Chondrocyte (in vitro differentiated cells): ENCODE results near the gene UQCRC1. TPM values are rescaled to one million over a fixed set of nuclear protein-coding genes. Genes with fewer than 3 reads are reported as not detected.
A peak's percentile ranks its signal among the peaks of the same experiment; 100 is the strongest.

ENCODE experiments used
- DNase-seq: peaks from one replicate; pipeline ENCODE4 v3.0.0; 2021; ENCODE audit warnings: mixed read lengths, low spot score
- H3K27ac Mint-ChIP-seq: one replicate; pipeline ENCODE4 v1.8.0; 2021; ENCODE audit warnings: mild to moderate bottlenecking, moderate library complexity, mixed read lengths; ENCODE audit not compliant: unreplicated experiment
- H3K27me3 Mint-ChIP-seq: 2 replicates; pipeline ENCODE4 v1.8.0; 2021; ENCODE audit warnings: low read depth, mixed read lengths
- H3K36me3 Mint-ChIP-seq: 2 replicates; pipeline ENCODE4 v1.8.0; 2021; ENCODE audit warnings: low read depth, mixed read lengths
- H3K4me1 Mint-ChIP-seq: 2 replicates; pipeline ENCODE4 v1.8.0; 2021; ENCODE audit warnings: low read depth, mild to moderate bottlenecking, mixed read lengths
- H3K4me3 Mint-ChIP-seq: one replicate; pipeline ENCODE4 v1.8.0; 2021; ENCODE audit warnings: mild to moderate bottlenecking, moderate library complexity, mixed read lengths; ENCODE audit not compliant: unreplicated experiment
- H3K9me3 Mint-ChIP-seq: 2 replicates; pipeline ENCODE4 v1.8.0; 2021; ENCODE audit warnings: low read depth, mixed read lengths
- CTCF ChIP-seq: fragments of 200-600 bp; sonication (generic); IDR thresholded peaks from 2 replicates; pipeline ENCODE4 v1.5.0; 2021; ENCODE audit warnings: antibody characterized with exemption, mild to moderate bottlenecking, moderate library complexity
- total RNA-seq: library from RNA; stranded (reverse); gene quantifications from 3 replicates; pipeline ENCODE4 v1.2.1, GENCODE V29; 2021

The UQCRC1 gene
- total RNA-seq, 1 donor from 2014 or later: 258 TPM

DNA sequence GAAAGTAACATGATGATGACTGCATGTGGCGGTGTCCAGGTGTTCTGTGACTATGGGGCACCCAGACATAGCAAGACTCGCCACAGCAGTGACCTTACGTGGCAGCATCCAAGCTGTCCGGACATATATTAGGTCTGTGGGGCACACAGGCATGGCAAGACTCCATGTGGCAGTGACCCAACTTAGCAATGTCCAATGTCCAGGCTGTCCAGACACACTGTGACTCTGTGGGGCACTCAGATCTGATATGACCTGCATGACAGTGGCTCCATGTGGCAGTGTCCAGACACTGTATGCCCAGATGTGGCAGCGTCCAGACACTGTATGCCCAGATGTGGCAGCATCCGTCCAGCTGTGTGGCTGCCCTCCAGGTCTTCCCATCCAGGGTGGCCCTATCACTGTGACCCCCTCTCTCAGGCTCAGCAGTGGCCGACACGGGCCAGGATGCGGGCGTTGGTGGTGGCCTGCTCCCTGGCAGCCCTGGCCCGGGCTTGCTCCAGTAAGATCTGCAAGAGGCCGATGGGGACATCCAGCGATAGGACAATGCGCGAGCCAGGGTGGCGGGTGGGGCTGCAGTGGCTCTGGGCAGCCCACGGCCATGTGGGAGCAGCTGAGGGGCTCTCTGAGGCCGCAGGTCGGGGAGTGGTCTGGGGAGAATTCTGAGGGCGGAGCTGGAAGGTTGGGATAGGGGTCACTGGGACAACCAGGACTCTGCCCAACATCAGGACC lies 46.9 kb downstream of the UQCRC1 start:
- Mint-ChIP-seq H3K4me1 (peaks cover 85% of the 10 kb centered on the region), H3K9me3 (no peaks in the 10 kb centered on the region), H3K27me3 (no peaks in the 10 kb centered on the region), H3K27ac (peak overlapping the region; percentile 94), H3K36me3 (peaks cover 2% of the 10 kb centered on the region), H3K4me3 (no peak overlapping the region)
- no peak for DNase-seq
- no peak for TF ChIP-seq CTCF

GRCh38 chr3:48561045-48561736 lies 48.3 kb downstream of the UQCRC1 start:
- no peaks in the 10 kb centered on the region for H3K27me3 Mint-ChIP-seq
- no peaks in the 10 kb centered on the region for H3K36me3 Mint-ChIP-seq
- H3K27ac Mint-ChIP-seq: peak overlapping the region; percentile 89
- no peak for DNase-seq
- H3K4me3 Mint-ChIP-seq: peak overlapping the region; percentile 69
- H3K4me1 Mint-ChIP-seq: peaks cover 87% of the 10 kb centered on the region
- TF ChIP-seq CTCF: peak; percentile 59
- H3K9me3 Mint-ChIP-seq: no peaks in the 10 kb centered on the region

DNA sequence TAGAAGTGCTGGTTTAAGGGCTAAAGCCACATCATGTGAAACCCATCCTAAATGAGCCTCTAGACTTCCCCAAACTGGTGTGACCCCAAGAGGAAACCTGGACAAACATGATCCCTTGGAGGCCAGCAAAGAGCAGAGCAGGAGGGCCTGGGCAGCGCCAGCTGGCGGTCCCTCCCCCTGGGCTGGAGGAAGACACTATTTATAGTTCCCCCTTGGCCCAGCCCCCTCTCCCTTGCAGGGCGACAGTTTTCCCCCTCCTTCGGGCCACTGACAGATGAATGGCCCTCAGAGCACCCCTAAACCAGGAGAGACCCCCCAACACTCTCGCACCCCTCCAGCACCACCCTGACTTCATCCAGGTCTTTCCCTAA lies 48.8 kb downstream of the UQCRC1 start:
- peak overlapping the region; percentile 69 for H3K4me3 Mint-ChIP-seq
- H3K36me3 Mint-ChIP-seq: no peaks in the 10 kb centered on the region
- no peaks in the 10 kb centered on the region for H3K9me3 Mint-ChIP-seq
- no peak for DNase-seq
- H3K27me3 Mint-ChIP-seq: no peaks in the 10 kb centered on the region
- peak overlapping the region; percentile 89 for H3K27ac Mint-ChIP-seq
- no peak for TF ChIP-seq CTCF
- H3K4me1 Mint-ChIP-seq: peaks cover 85% of the 10 kb centered on the region

GRCh38 chr3:48558493-48559134 lies 50.8 kb downstream of the UQCRC1 start:
- Mint-ChIP-seq H3K27me3 (no peaks in the 10 kb centered on the region), H3K27ac (peak overlapping the region; percentile 42), H3K9me3 (no peaks in the 10 kb centered on the region), H3K36me3 (no peaks in the 10 kb centered on the region), H3K4me3 (no peak overlapping the region), H3K4me1 (peaks cover 82% of the 10 kb centered on the region)
- DNase-seq: no peak
- TF ChIP-seq CTCF: peak; percentile 70

- no peaks in the 10 kb centered on the region for H3K27me3 Mint-ChIP-seq
- peak within 1 kb of the TSS; percentile 90 for H3K27ac Mint-ChIP-seq
- H3K36me3 Mint-ChIP-seq: no peaks in the 10 kb centered on the region
- H3K9me3 Mint-ChIP-seq: no peaks in the 10 kb centered on the region
- peaks cover 68% of the 10 kb centered on the region for H3K4me1 Mint-ChIP-seq
- peak within 1 kb of the TSS; percentile 82 for H3K4me3 Mint-ChIP-seq
- peak; percentile 30 for TF ChIP-seq CTCF
- peak; percentile 99 for DNase-seq
These were observed 52.4 kb downstream of the UQCRC1 start, which contains the start of gene PFKFB4 for GRCh38 chr3:48556796-48557626. Gene PFKFB4 (minus strand): TSS chr3:48556803. CDS start chr3:48556777, 26 bp downstream.
